Hematopoietic multipotent progenitor cell treated with erythropoietin and hydrocortisone succinate and interleukin-3 and kit ligand, for 17 days (in vitro differentiated cells): ENCODE measurements around the gene ZNF281.
"Not testable (repeated sequence)": the region's sequence is repeated elsewhere in the genome, so short reads cannot be mapped to it uniquely, and the experiment has no call there.

Experiments
- DNase-seq: peaks from one replicate; pipeline ENCODE4 v3.0.0-alpha.2; 2015; ENCODE audit warnings: low spot score

The ZNF281 gene

GRCh38 chr1:200363264-200363933 is 46.4 kb downstream of the ZNF281 start:
- no peak for DNase-seq

DNA sequence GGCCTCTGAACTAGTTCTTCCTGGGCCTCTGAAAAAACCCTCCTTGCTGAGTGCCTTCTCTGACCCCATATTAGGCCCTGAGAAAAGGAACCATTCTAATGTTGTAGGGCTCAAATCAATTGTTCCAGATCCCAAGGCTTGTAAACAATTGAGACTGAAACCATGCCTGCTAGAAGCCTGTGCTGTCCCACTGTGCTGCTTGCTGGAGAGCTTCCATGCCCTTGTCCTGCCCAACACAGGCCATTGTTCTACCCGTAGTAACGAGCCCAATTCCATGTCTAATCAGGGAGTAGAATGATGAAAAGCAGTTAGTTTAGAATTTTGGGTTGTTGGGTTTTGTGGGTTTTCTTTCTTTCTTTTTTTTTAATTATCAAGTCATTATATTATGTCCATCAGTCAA is 47.4 kb downstream of the ZNF281 start:
- DNase-seq: no peak

DNA sequence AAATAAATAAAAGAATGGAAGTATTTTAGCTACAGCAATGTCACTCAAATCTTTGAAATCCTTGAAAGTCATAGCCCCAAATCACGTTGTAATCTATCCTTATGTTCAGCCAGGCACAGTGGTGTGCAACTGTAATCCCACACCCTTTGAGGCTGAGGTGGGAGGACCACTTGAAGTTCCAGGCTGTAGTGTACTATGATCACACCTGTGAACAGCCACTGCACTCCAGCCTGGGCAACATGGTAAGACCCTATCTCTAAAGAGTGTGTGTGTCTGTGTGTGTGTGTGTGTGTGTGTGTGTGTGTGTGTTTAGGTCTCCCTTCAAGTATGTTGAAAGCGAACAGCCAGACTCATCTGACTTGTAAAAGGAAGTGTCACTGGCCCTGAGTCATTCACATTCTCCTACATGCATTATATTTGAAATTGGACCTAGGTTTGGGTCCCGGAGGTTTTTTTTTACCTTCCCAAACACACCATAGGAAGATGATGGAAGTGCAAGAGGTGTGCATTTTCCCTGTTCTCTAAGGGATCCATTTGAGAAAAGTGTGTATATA is 50.1 kb downstream of the ZNF281 start:
- no peak for DNase-seq

DNA sequence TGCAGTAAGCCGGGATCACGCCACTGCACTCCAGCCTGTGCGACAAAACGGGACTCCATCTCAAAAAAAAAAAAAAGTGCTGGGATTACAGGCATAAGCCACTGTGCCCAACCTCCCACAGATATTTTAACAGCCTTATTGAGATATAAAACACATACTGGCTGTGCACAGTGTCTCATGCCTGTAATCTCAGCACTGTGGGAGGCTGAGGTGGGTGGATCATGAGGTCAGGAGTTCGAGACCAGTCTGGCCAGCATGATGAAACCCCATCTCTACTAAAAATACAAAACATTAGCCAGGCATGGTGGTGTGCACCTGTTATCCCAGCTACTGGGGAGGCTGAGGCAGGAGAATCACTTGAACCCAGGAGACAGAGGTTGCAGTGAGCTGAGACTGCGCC is 51.9 kb downstream of the ZNF281 start:
- DNase-seq: not testable (repeated sequence)

DNA sequence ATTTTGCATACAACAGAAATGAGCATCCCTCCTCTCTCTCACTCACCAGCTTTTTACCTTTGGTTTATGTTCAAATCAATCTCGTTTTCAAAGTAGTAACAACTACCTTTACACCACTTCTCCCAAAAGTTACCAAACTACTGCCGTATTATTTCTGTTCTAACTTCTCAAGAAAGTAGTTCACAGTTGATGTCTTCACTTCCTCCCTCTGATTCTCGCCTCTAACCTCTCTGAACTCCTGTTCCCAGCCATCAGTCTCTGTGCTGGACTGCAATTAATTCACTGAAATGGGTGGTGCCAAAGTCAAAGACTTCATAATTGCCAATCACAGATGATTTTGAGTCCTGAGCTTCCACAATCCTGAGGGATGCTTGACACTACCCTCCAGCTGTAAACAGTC is 54.0 kb downstream of the ZNF281 start:
- DNase-seq: no peak
